OCI-LY7 (cell line): ENCODE data around the gene USP6.
"Not testable (repeated sequence)": the region's sequence is repeated elsewhere in the genome, so short reads cannot be mapped to it uniquely, and the experiment has no call there.

Experiments used
- CTCF ChIP-seq: fragments of 200-600 bp; sonication (generic); conservative IDR thresholded peaks from 2 replicates; pipeline ENCODE4 v1.5.1; 2014; ENCODE audit warnings: mild to moderate bottlenecking, antibody characterized with exemption, low read length, moderate library complexity, mixed read lengths
- EZH2phosphoT487 ChIP-seq: fragments of 200-600 bp; sonication (generic); IDR thresholded peaks from 2 replicates; pipeline ENCODE4 v1.6.1; 2018; ENCODE audit warnings: low read depth, borderline replicate concordance, mild to moderate bottlenecking, mixed run types, antibody characterized with exemption, low read length, moderate library complexity, mixed read lengths

- TF ChIP-seq EZH2phosphoT487, CTCF: not testable (repeated sequence)
Observed at GRCh38 chr17:5132503-5133225, 16.8 kb downstream of the USP6 start.
